Measurements from ENCODE around the gene B4GALT2.

B4GALT2 gene

GRCh38 chr1:44029911-44030604, 51.0 kb downstream of the B4GALT2 start:
- peak; percentile 93 for DNase-seq (ENCODE audit: low spot score)

- peak; percentile 48 for DNase-seq (ENCODE audit: low spot score)
Measured at GRCh38 chr1:44030605-44031251, 51.7 kb downstream of the B4GALT2 start.

GRCh38 chr1:44031252-44032169, 52.5 kb downstream of the B4GALT2 start, which contains the start of gene SLC6A9:
TSS of gene SLC6A9 (minus strand) at chr1:44031462. CDS start at chr1:44024277, 7,185 bp downstream.
- DNase-seq (ENCODE audit: low spot score), result peak; percentile 75

GRCh38 chr1:44032170-44032790, 53.3 kb downstream of the B4GALT2 start:
- DNase-seq (ENCODE audit: low spot score), result no peak

GRCh38 chr1:44033041-44033575, 54.1 kb downstream of the B4GALT2 start:
- no peak for DNase-seq (ENCODE audit: low spot score)

GRCh38 chr1:44033756-44034155, 54.7 kb downstream of the B4GALT2 start:
- no peak for DNase-seq (ENCODE audit: low spot score)

- DNase-seq (ENCODE audit: low spot score), result no peak
Measured at GRCh38 chr1:44034423-44034822, 55.4 kb downstream of the B4GALT2 start.

- no peak for DNase-seq (ENCODE audit: low spot score)
Measured at GRCh38 chr1:44034976-44035716, 56.1 kb downstream of the B4GALT2 start.

- no peak for DNase-seq (ENCODE audit: low spot score)
Measured at GRCh38 chr1:44035726-44036408, 56.9 kb downstream of the B4GALT2 start.

- DNase-seq (ENCODE audit: low spot score), result peak; percentile 71
Measured at GRCh38 chr1:44036409-44037139, 57.6 kb downstream of the B4GALT2 start.

GRCh38 chr1:44037154-44037553, 58.1 kb downstream of the B4GALT2 start:
- no peak for DNase-seq (ENCODE audit: low spot score)

GRCh38 chr1:44038876-44039657, 60.1 kb downstream of the B4GALT2 start:
- DNase-seq (ENCODE audit: low spot score), result no peak

GRCh38 chr1:44040418-44040817, 61.4 kb downstream of the B4GALT2 start:
- DNase-seq (ENCODE audit: low spot score), result no peak

All from hepatic stellate cell (primary cell).